Stomach (tissue), 4 donors: ENCODE data around the gene ZNF768.

ENCODE experiments used
- CTCF ChIP-seq, 7 experiments: fragments of 450-650 bp in 4 of 7; fragments of 200-600 bp in 3 of 7; sonication (generic) in 3 of 7; IDR thresholded peaks; one replicate each; pipeline ENCODE4 v1.5.1; 2016 to 2019; ENCODE audit warnings: antibody characterized with exemption in 7 of 7, control low read depth in 2 of 7, mild to moderate bottlenecking in 1 of 7
- POLR2A ChIP-seq, 4 donors: fragments of 450-650 bp; IDR thresholded peaks; one replicate each; pipeline ENCODE4 v1.6.1; 2016; ENCODE audit warnings: antibody characterized with exemption in 4 of 4, control low read depth in 2 of 4, mild to moderate bottlenecking in 1 of 4, moderate library complexity in 1 of 4

- no peak for TF ChIP-seq CTCF (IDR thresholded peaks at IDR 0.05)
- TF ChIP-seq POLR2A (IDR thresholded peaks at IDR 0.05), result no peak
These were observed 22.7 kb downstream of the ZNF768 start for GRCh38 chr16:30503403-30504296.
